GM23338 (cell line): Measurements from ENCODE around the gene CCNL1. TPM values are rescaled to one million over a fixed set of nuclear protein-coding genes. Genes with fewer than 3 reads are reported as not detected.

Experiments
- ATAC-seq: fragments of 200-7000 bp; cut with Tn5 transposase; 3 replicates; pipeline ENCODE4 v1.9.1; 2020
- DNase-seq: peaks from one replicate; pipeline ENCODE4 v3.0.0-alpha.2; 2015; ENCODE audit warnings: low spot score
- H2AFZ ChIP-seq: fragments of 200-600 bp; sonication (generic); 2 replicates; pipeline ENCODE4 v1.8.0; 2016; ENCODE audit warnings: antibody characterized with exemption, mild to moderate bottlenecking, moderate library complexity
- H3F3A ChIP-seq: fragments of 200-600 bp; sonication (generic); replicated peaks from 2 replicates; pipeline ENCODE4 v1.8.0; 2017; ENCODE audit warnings: antibody characterized with exemption, mixed run types, low read depth
- H3K27ac ChIP-seq: fragments of 200-600 bp; sonication (generic); 2 replicates; pipeline ENCODE4 v1.6.1; 2016; ENCODE audit warnings: low read depth
- H3K27me3 ChIP-seq: fragments of 200-600 bp; sonication (generic); 2 replicates; pipeline ENCODE4 v1.8.0; 2016; ENCODE audit warnings: mild to moderate bottlenecking, mixed run types, moderate library complexity; ENCODE audit not compliant: insufficient read depth
- H3K36me3 ChIP-seq: fragments of 200-600 bp; sonication (generic); 2 replicates; pipeline ENCODE4 v1.8.0; 2016; ENCODE audit warnings: mild to moderate bottlenecking; ENCODE audit not compliant: insufficient read depth
- H3K4me1 ChIP-seq: fragments of 200-600 bp; sonication (generic); 2 replicates; pipeline ENCODE4 v1.8.0; 2016; ENCODE audit warnings: mild to moderate bottlenecking, moderate library complexity; ENCODE audit not compliant: insufficient read depth
- H3K4me2 ChIP-seq: fragments of 200-600 bp; sonication (generic); 2 replicates; pipeline ENCODE4 v1.7.1; 2017; ENCODE audit warnings: mixed run types
- H3K4me3 ChIP-seq: fragments of 200-600 bp; sonication (generic); 2 replicates; pipeline ENCODE4 v1.6.1; 2016; ENCODE audit warnings: mixed run types
- H3K79me2 ChIP-seq: fragments of 200-600 bp; sonication (generic); replicated peaks from 2 replicates; pipeline ENCODE4 v1.8.0; 2017; ENCODE audit warnings: mild to moderate bottlenecking; ENCODE audit not compliant: insufficient read depth
- H3K9me2 ChIP-seq: fragments of 200-600 bp; sonication (generic); 2 replicates; pipeline ENCODE4 v1.8.0; 2017; ENCODE audit not compliant: insufficient read depth
- H4K20me1 ChIP-seq: fragments of 200-600 bp; sonication (generic); replicated peaks from 2 replicates; pipeline ENCODE4 v1.8.0; 2017; ENCODE audit warnings: mild to moderate bottlenecking; ENCODE audit not compliant: insufficient read depth
- H3K27ac Mint-ChIP-seq: 2 replicates; pipeline ENCODE4 v1.8.0; 2020; ENCODE audit warnings: inconsistent platforms, mild to moderate bottlenecking, moderate library complexity, mixed read lengths
- H3K27me3 Mint-ChIP-seq: 3 replicates; pipeline ENCODE4 v1.8.0; 2022; ENCODE audit warnings: low read depth, mild to moderate bottlenecking, moderate library complexity, mixed read lengths, inconsistent platforms; ENCODE audit not compliant: insufficient read depth, poor library complexity
- H3K36me3 Mint-ChIP-seq: 3 replicates; pipeline ENCODE4 v1.8.0; 2021; ENCODE audit warnings: low read depth, mild to moderate bottlenecking, inconsistent platforms, moderate library complexity, mixed read lengths
- H3K4me1 Mint-ChIP-seq: 3 replicates; pipeline ENCODE4 v1.8.0; 2020; ENCODE audit warnings: mild to moderate bottlenecking, inconsistent platforms, mixed read lengths
- H3K4me3 Mint-ChIP-seq: 3 replicates; pipeline ENCODE4 v1.8.0; 2021; ENCODE audit warnings: moderate library complexity, mild to moderate bottlenecking, inconsistent platforms, mixed read lengths
- H3K9me3 Mint-ChIP-seq: 3 replicates; pipeline ENCODE4 v1.8.0; 2020; ENCODE audit warnings: moderate library complexity, mild to moderate bottlenecking, inconsistent platforms, mixed read lengths
- CTCF ChIP-seq, 2 experiments: fragments of 200-600 bp in 1 of 2; sonication (generic) in 1 of 2; conservative IDR thresholded peaks; 2 replicates each; pipeline versions ENCODE4 v1.5.1 to v1.6.1; 2016 to 2017; ENCODE audit warnings: antibody characterized with exemption in 2 of 2, low read depth in 2 of 2, mild to moderate bottlenecking in 2 of 2, moderate library complexity in 1 of 2
- ETS1 ChIP-seq: IDR thresholded peaks from 2 replicates; pipeline ENCODE4 v1.6.1; 2016; ENCODE audit warnings: antibody characterized with exemption
- JUNB ChIP-seq: IDR thresholded peaks from one replicate; pipeline ENCODE4 v1.6.1; 2016; ENCODE audit warnings: antibody characterized with exemption; ENCODE audit not compliant: unreplicated experiment
- NANOG ChIP-seq: IDR thresholded peaks from 2 replicates; pipeline ENCODE4 v1.6.1; 2016; ENCODE audit warnings: antibody characterized with exemption, borderline replicate concordance
- REST ChIP-seq: IDR thresholded peaks from one replicate; pipeline ENCODE4 v1.6.1; 2018; ENCODE audit warnings: antibody characterized with exemption; ENCODE audit not compliant: unreplicated experiment
- STAT1 ChIP-seq: IDR thresholded peaks from one replicate; pipeline ENCODE4 v1.6.1; 2016; ENCODE audit warnings: antibody characterized with exemption; ENCODE audit not compliant: unreplicated experiment
- ZNF331 ChIP-seq: fragments of 250-450 bp; sonication (Bioruptor Pico); IDR thresholded peaks from 2 replicates; pipeline ENCODE4 v1.5.0; 2020; ENCODE audit warnings: low read depth, mild to moderate bottlenecking, moderate library complexity
- polyA plus RNA-seq: library from polyadenylated mRNA; unstranded; fragments of >200 nt; fragmentation: Nextera tagmentation; extraction: Ambion mirVana; gene quantifications from 2 replicates; pipeline ENCODE4 v1.2.1, GENCODE V29; 2016
- total RNA-seq: library from RNA; depleted of rRNA; stranded (reverse); fragments of >200 nt; shearing (Covaris generic); gene quantifications from 2 replicates; pipeline ENCODE4 v1.2.3, GENCODE V29; 2014

Gene CCNL1
- total and polyA plus RNA-seq, 2 experiments from 2014 or later, result 108 to 134 TPM

- H3K4me3 Mint-ChIP-seq, result no peak overlapping the region
- no peaks in the 10 kb centered on the region for H4K20me1 ChIP-seq
- DNase-seq (no peak), ATAC-seq (no peak)
- H3K27ac ChIP-seq, result no peak overlapping the region
- H3K79me2 ChIP-seq, result no peaks in the 10 kb centered on the region
- peak overlapping the region; percentile 94; the same call in 1 of the 2 replicates for H2AFZ ChIP-seq
- H3K36me3 ChIP-seq, result no peaks in the 10 kb centered on the region
- TF ChIP-seq CTCF (conservative IDR thresholded peaks at IDR 0.05; ENCODE audit: low read depth in 2 of 2) (no peak), ETS1 (no peak), REST (no peak), JUNB (no peak), NANOG (no peak), STAT1 (no peak)
- no peaks in the 10 kb centered on the region for H3K36me3 Mint-ChIP-seq
- H3K4me2 ChIP-seq, result no peak overlapping the region
- H3F3A ChIP-seq, result no peaks in the 10 kb centered on the region
- H3K27me3 ChIP-seq, result no peaks in the 10 kb centered on the region
- no peaks in the 10 kb centered on the region for H3K9me2 ChIP-seq
- H3K27ac Mint-ChIP-seq, result no peak overlapping the region
- no peaks in the 10 kb centered on the region for H3K9me3 Mint-ChIP-seq
- H3K4me1 Mint-ChIP-seq, result peaks cover 23% of the 10 kb centered on the region
- H3K4me3 ChIP-seq, result no peak overlapping the region
- peaks cover 9% of the 10 kb centered on the region for H3K4me1 ChIP-seq
- peaks cover 1% of the 10 kb centered on the region for H3K27me3 Mint-ChIP-seq
These were observed 55.4 kb downstream of the CCNL1 start for GRCh38 chr3:157104521-157104920.

GRCh38 chr3:157103860-157104259 is 56.1 kb downstream of the CCNL1 start:
- Histone ChIP-seq H4K20me1 (no peaks in the 10 kb centered on the region), H3K27ac (no peak overlapping the region), H3K4me2 (no peak overlapping the region), H3K4me3 (no peak overlapping the region), H3K27me3 (no peaks in the 10 kb centered on the region), H3F3A (no peaks in the 10 kb centered on the region), H3K36me3 (no peaks in the 10 kb centered on the region), H3K4me1 (peaks cover 9% of the 10 kb centered on the region), H3K79me2 (no peaks in the 10 kb centered on the region), H3K9me2 (no peaks in the 10 kb centered on the region), H2AFZ (peak overlapping the region; percentile 91; the same call in 1 of the 2 replicates)
- peaks cover 23% of the 10 kb centered on the region for H3K4me1 Mint-ChIP-seq
- ATAC-seq (no peak), DNase-seq (no peak)
- H3K9me3 Mint-ChIP-seq, result no peaks in the 10 kb centered on the region
- no peaks in the 10 kb centered on the region for H3K36me3 Mint-ChIP-seq
- no peak overlapping the region for H3K27ac Mint-ChIP-seq
- H3K4me3 Mint-ChIP-seq, result no peak overlapping the region
- peaks cover 1% of the 10 kb centered on the region for H3K27me3 Mint-ChIP-seq
- TF ChIP-seq REST (no peak), NANOG (no peak), ZNF331 (CRISPR knock-in tag) (no peak)
